HG03457 (cell line): ENCODE measurements around the gene KLHL21.

Experiments
- ATAC-seq: cut with Tn5 transposase; IDR thresholded peaks from one replicate; pipeline ENCODE4 v1.9.1; 2021; ENCODE audit warnings: moderate number of reproducible peaks; ENCODE audit not compliant: unreplicated experiment

Gene KLHL21

GRCh38 chr1:6557597-6557996 is 45.1 kb downstream of the KLHL21 start:
- ATAC-seq = no peak

GRCh38 chr1:6554907-6555778 is 47.5 kb downstream of the KLHL21 start, which contains the start of gene TAS1R1:
Gene TAS1R1 (plus strand): TSS chr1:6555307. CDS start chr1:6555374, 67 bp downstream.
- no peak for ATAC-seq

GRCh38 chr1:6554031-6554906 is 48.4 kb downstream of the KLHL21 start, which contains the start of gene NOL9:
Gene NOL9 (minus strand): TSS chr1:6554513. CDS start chr1:6554502, 11 bp downstream.
- ATAC-seq = peak; percentile 95

- no peak for ATAC-seq
These were observed 55.4 kb downstream of the KLHL21 start for GRCh38 chr1:6547301-6547700.

GRCh38 chr1:6546326-6546725 is 56.3 kb downstream of the KLHL21 start:
- ATAC-seq = no peak

- ATAC-seq = no peak
These were observed 57.2 kb downstream of the KLHL21 start for GRCh38 chr1:6545276-6546112.

- ATAC-seq = no peak
These were observed 57.8 kb downstream of the KLHL21 start for GRCh38 chr1:6544831-6545230.
